IPS DF 6.9 (cell line): ENCODE results near the gene STRN3.
A peak's percentile ranks its signal among the peaks of the same experiment; 100 is the strongest.
"Not testable (repeated sequence)": the region's sequence is repeated elsewhere in the genome, so short reads cannot be mapped to it uniquely, and the experiment has no call there.

ENCODE experiments used
- DNase-seq: peaks from one replicate; pipeline ENCODE4 v3.0.0-alpha.2; 2013; ENCODE audit warnings: low read depth, low spot score
- H3K27ac ChIP-seq: one replicate; pipeline ENCODE4 v1.5.1; 2013; ENCODE audit warnings: low read length, control low read depth
- H3K27me3 ChIP-seq: 2 replicates; pipeline ENCODE4 v1.6.1; 2013; ENCODE audit warnings: mild to moderate bottlenecking, low read length; ENCODE audit not compliant: control insufficient read depth, insufficient read depth
- H3K36me3 ChIP-seq: 2 replicates; pipeline ENCODE4 v1.6.1; 2013; ENCODE audit warnings: low read length; ENCODE audit not compliant: control insufficient read depth, insufficient read depth
- H3K4me1 ChIP-seq: 2 replicates; pipeline ENCODE4 v1.6.1; 2013; ENCODE audit warnings: low read length; ENCODE audit not compliant: control insufficient read depth, insufficient read depth
- H3K4me3 ChIP-seq: 2 replicates; pipeline ENCODE4 v1.5.1; 2013; ENCODE audit warnings: mild to moderate bottlenecking, low read length
- H3K9me3 ChIP-seq: 2 replicates; pipeline ENCODE4 v1.6.1; 2013; ENCODE audit warnings: low read length, inconsistent platforms; ENCODE audit not compliant: control insufficient read depth, insufficient read depth
- WGBS: extraction: QIAGEN DNeasy Blood & Tissue Kit; methylation state at CpG from one replicate; pipeline ENCODE4 v1.1.7; 2013; ENCODE audit warnings: mixed read lengths, missing lambda C conversion rate; ENCODE audit not compliant: insufficient read length, insufficient coverage; 5-methylcytosine and 5-hydroxymethylcytosine counted together

The STRN3 gene

GRCh38 chr14:30991408-30991807 is 34.8 kb downstream of the STRN3 start:
- Histone ChIP-seq H3K27me3 (no peaks in the 10 kb centered on the region), H3K4me3 (no peak overlapping the region), H3K27ac (no peak overlapping the region), H3K4me1 (peaks cover 2% of the 10 kb centered on the region), H3K9me3 (no peaks in the 10 kb centered on the region), H3K36me3 (no peaks in the 10 kb centered on the region)
- WGBS = 100% methylated on average over 2 of the region's 2 CpGs
- DNase-seq = no peak

DNA sequence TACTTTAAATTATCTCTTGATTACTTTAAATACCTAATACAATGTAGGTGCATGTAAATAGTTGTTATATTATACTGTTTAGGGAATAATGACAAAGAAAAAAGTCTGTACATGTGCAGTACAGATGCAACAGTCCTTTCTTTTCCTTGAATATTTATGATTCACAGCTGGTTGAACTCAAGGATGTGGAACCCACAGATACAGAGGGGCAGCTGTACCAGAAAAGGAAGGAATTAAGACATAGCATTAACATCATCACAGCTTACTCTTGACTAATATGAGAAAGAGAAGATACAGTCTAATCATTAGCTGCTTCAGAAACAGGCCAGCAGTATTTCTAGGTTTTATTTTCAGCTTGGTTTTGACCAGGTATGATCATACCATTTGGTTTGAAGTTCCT is 35.4 kb downstream of the STRN3 start:
- Histone ChIP-seq H3K36me3 (no peaks in the 10 kb centered on the region), H3K4me3 (no peak overlapping the region), H3K27me3 (no peaks in the 10 kb centered on the region), H3K9me3 (no peaks in the 10 kb centered on the region), H3K27ac (no peak overlapping the region), H3K4me1 (peaks cover 2% of the 10 kb centered on the region)
- no peak for DNase-seq

DNA sequence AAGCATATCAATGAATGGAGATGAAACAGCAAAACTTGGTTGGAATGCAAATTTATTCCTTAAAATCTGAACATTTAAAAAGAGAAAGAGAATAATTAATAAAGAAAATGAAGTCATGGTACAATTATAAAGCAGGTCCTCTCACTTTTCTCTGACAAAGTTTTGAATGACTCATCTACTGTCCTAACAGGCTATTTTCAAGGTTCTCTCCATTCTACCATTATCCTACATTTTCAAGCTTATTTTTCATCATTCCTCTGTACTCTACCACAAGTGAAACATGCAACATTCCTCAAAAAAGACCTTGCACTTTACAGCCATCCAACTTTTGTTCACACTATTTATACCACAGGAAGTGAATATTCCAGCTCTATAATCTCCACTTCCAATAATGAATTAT is 37.7 kb downstream of the STRN3 start:
- DNase-seq = no peak
- H3K36me3 ChIP-seq = no peaks in the 10 kb centered on the region
- no peak overlapping the region for H3K27ac ChIP-seq
- H3K4me3 ChIP-seq = no peak overlapping the region
- H3K4me1 ChIP-seq = peaks cover 2% of the 10 kb centered on the region
- H3K9me3 ChIP-seq = no peaks in the 10 kb centered on the region
- no peaks in the 10 kb centered on the region for H3K27me3 ChIP-seq

- WGBS = no CpG with 5 or more reads among the region's 3 CpGs
- no peaks in the 10 kb centered on the region for H3K36me3 ChIP-seq
- H3K4me1 ChIP-seq = peaks cover 2% of the 10 kb centered on the region
- H3K27me3 ChIP-seq = no peaks in the 10 kb centered on the region
- H3K4me3 ChIP-seq = no peak overlapping the region
- DNase-seq = no peak
- H3K9me3 ChIP-seq = no peaks in the 10 kb centered on the region
- H3K27ac ChIP-seq = no peak overlapping the region
Observed at GRCh38 chr14:30985796-30986195, 40.4 kb downstream of the STRN3 start.

DNA sequence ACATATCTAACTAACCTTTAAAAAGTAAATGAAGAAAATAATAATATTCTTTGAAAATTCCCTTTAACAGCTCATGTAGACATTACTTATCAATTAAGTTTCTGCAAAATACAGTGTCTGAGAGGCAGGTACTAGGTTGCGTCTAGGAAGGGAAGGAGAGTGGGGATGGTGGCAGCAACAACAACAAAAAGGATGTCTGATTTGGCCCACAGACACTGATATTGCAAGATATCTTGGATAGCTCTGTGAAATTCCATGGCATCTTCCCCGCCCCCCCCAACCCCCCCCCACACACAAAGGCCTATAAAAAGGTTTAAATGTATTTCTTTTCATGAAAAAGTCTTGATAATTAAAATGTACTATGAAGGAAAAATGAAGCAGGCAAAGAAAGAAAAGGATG is 42.3 kb downstream of the STRN3 start:
- no peaks in the 10 kb centered on the region for H3K36me3 ChIP-seq
- no peaks in the 10 kb centered on the region for H3K27me3 ChIP-seq
- no peaks in the 10 kb centered on the region for H3K4me1 ChIP-seq
- no peak for DNase-seq
- H3K9me3 ChIP-seq = no peaks in the 10 kb centered on the region
- H3K27ac ChIP-seq = no peak overlapping the region
- H3K4me3 ChIP-seq = no peak overlapping the region
- WGBS = no CpG with 5 or more reads among the region's 2 CpGs

- WGBS = no CpG with 5 or more reads among the region's 7 CpGs
- H3K36me3 ChIP-seq = no peaks in the 10 kb centered on the region
Observed at GRCh38 chr14:30982533-30982932, 43.6 kb downstream of the STRN3 start.

DNA sequence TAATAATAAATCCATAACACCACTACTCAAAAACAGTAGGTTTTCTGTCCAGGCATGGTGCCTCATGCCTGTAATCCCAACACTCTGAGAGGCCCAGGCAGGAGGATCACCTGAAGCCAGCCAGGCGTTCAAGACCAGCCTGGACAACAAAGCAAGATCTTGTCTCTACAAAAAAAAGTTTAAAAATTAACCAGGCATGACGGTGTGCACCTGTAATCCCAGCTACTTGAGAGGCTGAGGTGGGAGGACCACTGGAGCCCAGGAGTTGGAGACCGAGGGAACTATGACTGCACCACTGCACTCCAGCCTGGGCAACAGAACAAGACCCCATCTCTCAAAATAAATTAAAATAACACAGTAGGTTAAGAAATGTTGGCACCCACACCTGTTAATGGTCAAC is 45.2 kb downstream of the STRN3 start:
- Histone ChIP-seq H3K4me3 (no peak overlapping the region), H3K9me3 (no peaks in the 10 kb centered on the region), H3K27ac (no peak overlapping the region), H3K27me3 (no peaks in the 10 kb centered on the region), H3K36me3 (no peaks in the 10 kb centered on the region), H3K4me1 (no peaks in the 10 kb centered on the region)
- no peak for DNase-seq
- no CpG with 5 or more reads among the region's 3 CpGs for WGBS

More at GRCh38 chr14:30982533-30982932, 43.6 kb downstream of the STRN3 start:
- no peak overlapping the region for H3K4me3 ChIP-seq
- H3K9me3 ChIP-seq = no peaks in the 10 kb centered on the region
- no peaks in the 10 kb centered on the region for H3K27me3 ChIP-seq
- H3K4me1 ChIP-seq = no peaks in the 10 kb centered on the region
- H3K27ac ChIP-seq = no peak overlapping the region
- no peak for DNase-seq

DNA sequence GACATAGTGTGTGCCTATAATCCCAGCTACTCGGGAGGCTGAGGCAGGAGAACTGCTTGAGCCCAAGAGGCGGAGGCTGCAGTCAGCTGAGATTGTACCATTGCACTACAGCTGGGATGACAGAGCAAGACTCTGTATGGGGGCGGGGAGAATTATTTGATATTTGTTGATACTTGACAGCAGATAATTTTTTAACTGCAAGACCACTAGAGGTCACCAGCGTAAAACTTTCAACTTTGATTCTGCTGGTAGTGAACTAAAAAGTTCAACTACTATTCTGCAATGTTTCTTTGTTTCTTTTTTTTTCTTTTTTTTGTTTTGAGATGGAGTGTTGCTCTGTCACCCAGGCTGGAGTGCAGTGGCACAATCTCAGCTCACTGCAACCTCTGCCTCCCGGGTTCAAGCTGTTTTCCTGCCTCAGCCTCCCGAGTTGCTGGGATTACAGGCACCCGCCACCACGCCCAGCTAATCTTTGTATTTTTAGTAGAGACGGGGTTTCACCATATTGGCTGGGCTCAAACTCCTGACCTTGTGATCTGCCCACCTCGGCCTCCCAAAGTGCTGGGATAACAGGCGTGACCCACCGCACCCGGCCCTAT is 46.0 kb downstream of the STRN3 start:
- H3K36me3 ChIP-seq, H3K27ac ChIP-seq, H3K4me3 ChIP-seq, H3K9me3 ChIP-seq, H3K27me3 ChIP-seq, H3K4me1 ChIP-seq: not testable (repeated sequence)
- peak; percentile 20 for DNase-seq
- WGBS = no CpG with 5 or more reads among the region's 13 CpGs

DNA sequence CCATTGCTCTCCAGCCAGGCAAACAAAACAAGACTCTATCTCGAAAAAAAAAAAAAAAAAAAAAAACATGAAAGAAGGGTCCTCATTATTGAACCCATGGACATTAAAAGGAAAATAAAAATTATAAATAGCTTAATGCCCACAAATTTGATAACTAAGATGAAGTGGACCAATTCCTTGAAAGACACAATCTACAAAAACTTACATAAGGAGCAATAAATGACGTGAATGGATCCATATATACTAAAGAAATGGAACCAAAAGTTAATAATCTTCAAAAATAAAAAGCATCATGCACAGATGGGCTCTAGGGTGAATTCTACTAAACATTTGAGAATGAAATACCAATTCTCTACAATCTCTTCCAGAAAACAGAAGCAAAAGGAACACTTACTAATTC is 48.4 kb downstream of the STRN3 start:
- no peaks in the 10 kb centered on the region for H3K4me1 ChIP-seq
- WGBS = no CpG with 5 or more reads among the region's 2 CpGs
- no peaks in the 10 kb centered on the region for H3K27me3 ChIP-seq
- no peak for DNase-seq
- H3K36me3 ChIP-seq = no peaks in the 10 kb centered on the region
- H3K9me3 ChIP-seq = no peaks in the 10 kb centered on the region
- no peak overlapping the region for H3K27ac ChIP-seq
- H3K4me3 ChIP-seq = no peak overlapping the region

DNA sequence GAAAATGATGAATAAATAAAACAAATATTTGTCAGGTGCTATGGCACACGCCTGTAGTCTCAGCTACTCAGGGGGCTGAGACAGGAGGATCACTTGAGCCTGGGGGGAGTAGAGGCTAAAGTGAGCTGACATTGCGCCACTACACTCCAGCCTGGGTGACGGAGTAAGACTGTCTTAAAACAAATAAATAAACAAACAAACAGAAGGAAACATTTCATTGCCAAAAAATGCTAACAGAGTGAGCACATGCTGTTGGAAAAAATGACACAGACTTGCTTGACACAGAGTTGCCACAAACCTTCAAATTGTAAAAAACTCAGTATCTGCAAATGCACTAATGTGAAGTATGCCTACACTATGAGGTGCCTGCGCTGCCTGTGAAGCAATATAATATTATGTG is 51.6 kb downstream of the STRN3 start:
- Histone ChIP-seq H3K4me1 (no peaks in the 10 kb centered on the region), H3K27me3 (no peaks in the 10 kb centered on the region), H3K36me3 (no peaks in the 10 kb centered on the region), H3K4me3 (no peak overlapping the region), H3K9me3 (no peaks in the 10 kb centered on the region), H3K27ac (no peak overlapping the region)
- no peak for DNase-seq
- WGBS = no CpG with 5 or more reads among the region's 4 CpGs

DNA sequence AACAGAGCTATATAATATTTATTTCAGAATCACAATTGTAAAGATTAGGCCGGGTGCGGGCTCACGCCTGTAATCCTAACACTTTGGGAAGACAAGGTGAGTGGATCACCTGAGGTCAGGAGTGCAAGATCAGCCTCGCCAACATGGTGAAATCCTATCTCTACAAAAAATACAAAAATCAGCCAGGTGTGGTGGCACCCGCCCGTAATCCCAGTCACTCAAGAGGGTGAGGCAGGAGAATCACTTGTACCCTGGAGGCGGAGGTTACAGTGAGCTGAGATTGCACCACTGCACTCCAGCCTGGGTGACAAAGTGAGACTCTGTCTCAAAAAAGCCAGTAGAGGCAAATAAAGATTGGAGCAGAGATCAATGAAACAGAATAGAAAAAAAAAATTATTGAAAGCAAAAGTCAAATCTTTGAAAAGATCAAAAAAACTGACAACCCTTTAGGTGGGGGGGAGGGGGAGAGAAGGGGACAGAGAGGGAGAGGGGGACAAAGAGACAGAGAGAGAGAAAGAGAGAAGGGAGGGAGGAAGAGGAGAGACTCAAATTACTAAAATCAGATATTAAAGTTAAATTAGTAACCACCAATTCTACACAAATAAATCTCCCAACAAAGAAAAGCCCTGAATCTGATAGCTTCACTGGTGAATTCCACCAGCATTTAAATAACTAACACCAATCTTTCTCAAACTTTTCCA is 53.1 kb downstream of the STRN3 start:
- no peak overlapping the region for H3K27ac ChIP-seq
- H3K4me1 ChIP-seq = no peaks in the 10 kb centered on the region
- H3K4me3 ChIP-seq = no peak overlapping the region
- H3K9me3 ChIP-seq = no peaks in the 10 kb centered on the region
- no peak for DNase-seq
- WGBS = no CpG with 5 or more reads among the region's 7 CpGs
- H3K27me3 ChIP-seq = no peaks in the 10 kb centered on the region
- no peaks in the 10 kb centered on the region for H3K36me3 ChIP-seq
